Stimulated activated CD8-positive, alpha-beta memory T cell treated with anti-CD3 and anti-CD28 coated beads, Interleukin-7, amount 100 ng/mL, for 48 hours (primary cell): ENCODE measurements around the gene NHSL2.

Source experiments
- DNase-seq, 2 donors: peaks; one replicate each; pipeline ENCODE4 v3.0.0-alpha.2; 2020; ENCODE audit warnings: low read depth in 1 of 2; ENCODE audit errors: extremely low read depth in 1 of 2

NHSL2 gene

GRCh38 chrX:72060921-72061490 lies 150.4 kb downstream of the NHSL2 start:
- DNase-seq: no peak

- DNase-seq: no peak
Observed at GRCh38 chrX:72062916-72063315, 152.3 kb downstream of the NHSL2 start.

GRCh38 chrX:72069350-72070160 lies 158.9 kb downstream of the NHSL2 start:
- DNase-seq: no peak

- DNase-seq: no peak
Observed at GRCh38 chrX:72071213-72071612, 160.6 kb downstream of the NHSL2 start.

GRCh38 chrX:72073633-72074032 lies 163.0 kb downstream of the NHSL2 start:
- DNase-seq: no peak

GRCh38 chrX:72078411-72078810 lies 167.8 kb downstream of the NHSL2 start:
- no peak for DNase-seq

GRCh38 chrX:72079607-72080006 lies 169.0 kb downstream of the NHSL2 start:
- DNase-seq: no peak

DNA sequence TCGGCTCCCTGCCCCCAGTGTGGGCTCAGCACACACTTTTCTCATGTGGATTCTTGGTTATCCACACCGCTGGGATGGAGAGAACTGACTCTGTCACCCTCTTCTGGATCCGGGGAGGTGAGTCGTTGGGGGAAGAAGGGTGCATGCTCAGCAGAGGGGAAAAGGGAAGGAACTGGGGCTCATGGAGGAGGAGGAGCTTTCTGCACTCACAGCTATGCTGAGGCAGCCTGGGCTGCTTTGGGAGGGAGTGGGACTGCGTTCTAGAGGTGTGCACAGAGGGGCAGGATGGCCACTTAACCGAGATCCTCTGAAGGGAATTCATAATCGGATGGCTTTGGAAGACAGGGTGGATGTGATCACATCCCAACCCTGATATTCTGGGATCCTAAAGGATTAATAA lies 169.5 kb downstream of the NHSL2 start:
- DNase-seq: no peak

DNA sequence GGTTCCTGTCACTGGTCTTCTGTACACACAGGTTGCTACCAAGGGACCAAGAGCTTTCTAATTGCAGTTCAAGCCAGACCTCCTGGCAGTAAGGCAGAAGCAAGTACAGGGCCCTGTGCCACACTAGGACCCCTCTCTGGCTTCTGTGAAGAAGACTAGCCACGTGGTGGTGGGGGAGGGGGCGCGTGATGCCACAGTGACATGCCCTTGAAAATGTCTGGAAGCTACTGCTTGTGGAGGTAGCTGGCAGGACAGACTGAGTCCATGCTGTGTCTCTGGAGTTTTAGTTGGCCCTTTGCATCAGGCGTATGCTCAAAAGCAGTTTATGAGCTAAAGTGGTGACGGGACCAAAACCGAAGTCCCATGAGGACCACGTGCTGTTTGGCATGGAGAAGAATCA lies 170.2 kb downstream of the NHSL2 start:
- no peak for DNase-seq

DNA sequence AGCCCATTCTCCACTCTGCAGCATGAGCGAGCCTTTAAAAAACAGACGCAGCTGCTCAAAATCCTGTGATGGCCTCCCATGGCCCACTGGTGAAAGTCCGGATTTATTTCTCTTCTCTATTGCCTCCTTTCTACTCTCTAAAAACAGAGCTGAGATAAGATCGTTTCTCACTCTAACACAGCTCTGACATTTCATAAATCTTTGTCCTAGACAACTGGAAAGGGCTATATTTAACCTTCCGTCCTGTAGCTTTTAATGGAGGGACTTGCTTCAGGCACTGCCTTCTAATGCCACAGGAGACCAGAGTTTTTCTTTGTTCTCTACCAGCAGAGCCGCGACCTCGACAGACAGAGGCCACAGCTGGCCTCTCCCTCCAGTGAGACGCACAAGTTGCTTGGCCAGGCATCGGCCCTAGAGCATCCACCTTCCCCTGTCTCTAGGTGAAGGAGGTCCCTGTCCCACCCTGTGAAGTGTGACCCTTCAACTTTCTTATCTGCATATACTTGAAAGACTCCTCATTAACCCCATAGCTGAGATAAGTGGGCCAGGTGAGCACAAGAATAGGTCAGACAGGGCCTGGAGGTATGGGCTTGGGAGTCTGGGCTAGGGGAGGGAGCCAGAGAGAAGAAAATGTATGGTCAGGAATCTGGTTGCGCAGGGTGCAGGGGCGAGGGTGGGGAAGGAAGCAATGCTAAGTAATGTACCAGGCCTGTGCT lies 171.1 kb downstream of the NHSL2 start:
- no peak for DNase-seq

DNA sequence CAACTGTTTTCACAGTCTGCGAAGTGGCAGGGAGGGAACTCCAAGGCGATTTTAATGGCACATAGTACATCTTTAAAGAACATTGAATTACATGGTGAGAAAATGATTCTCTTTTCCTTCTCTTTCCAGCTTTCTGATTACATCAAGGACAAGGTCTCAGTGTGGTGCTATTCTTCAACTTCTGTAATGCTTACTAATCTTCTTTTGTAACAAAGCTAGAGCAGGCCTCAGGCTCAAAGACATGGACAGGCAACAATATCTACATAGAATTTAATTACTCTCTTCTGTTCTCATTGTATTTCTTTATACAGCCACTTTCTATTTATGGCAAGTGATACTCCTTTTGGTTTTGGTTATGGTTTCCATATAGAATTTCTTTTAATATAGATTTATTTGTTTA lies 172.6 kb downstream of the NHSL2 start:
- DNase-seq: no peak

DNA sequence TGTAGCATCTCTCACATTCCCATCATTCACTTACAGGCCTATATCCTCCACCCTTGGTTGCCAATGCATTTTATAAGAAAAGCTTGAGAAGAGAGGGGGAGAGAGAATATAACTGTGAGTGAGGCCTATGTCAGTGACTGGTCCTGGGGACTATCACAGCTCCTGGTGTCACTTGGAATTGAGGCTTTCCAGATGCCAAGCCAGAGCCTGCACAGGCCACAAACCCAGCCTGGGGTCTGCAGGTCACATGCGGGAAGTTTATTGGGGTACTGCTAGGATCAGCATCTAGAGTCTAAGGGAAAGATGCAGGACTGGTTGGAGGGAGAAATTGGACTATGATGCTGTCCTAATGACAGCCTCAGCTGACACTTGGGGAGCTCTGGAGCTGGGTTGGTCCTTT lies 173.5 kb downstream of the NHSL2 start:
- no peak for DNase-seq

GRCh38 chrX:72086995-72087394 lies 176.3 kb downstream of the NHSL2 start:
- no peak for DNase-seq

- no peak for DNase-seq
Observed at GRCh38 chrX:72088761-72089160, 178.1 kb downstream of the NHSL2 start.

GRCh38 chrX:72089254-72089653 lies 178.6 kb downstream of the NHSL2 start:
- no peak for DNase-seq

- DNase-seq: no peak
Observed at GRCh38 chrX:72094894-72095293, 184.2 kb downstream of the NHSL2 start.

DNA sequence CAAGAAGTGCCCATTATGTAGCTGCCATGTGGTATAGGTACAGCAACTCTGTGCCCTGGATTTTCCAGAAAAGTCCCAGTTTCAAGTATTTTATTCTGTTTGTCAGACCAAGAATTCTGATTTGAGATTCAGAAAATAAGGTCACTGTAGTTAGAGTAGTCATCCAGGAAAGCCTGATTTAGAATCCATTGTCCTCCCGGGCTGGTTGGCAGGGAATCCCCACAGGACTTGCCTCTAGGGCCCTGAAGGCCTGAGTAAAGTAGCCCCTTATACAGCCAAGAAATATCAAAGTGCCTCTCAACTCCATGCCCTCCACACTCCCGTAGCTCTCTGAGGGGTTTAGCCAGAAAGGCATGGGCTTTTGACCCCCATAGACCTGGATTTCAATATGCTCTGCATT lies 184.7 kb downstream of the NHSL2 start:
- DNase-seq: no peak

DNA sequence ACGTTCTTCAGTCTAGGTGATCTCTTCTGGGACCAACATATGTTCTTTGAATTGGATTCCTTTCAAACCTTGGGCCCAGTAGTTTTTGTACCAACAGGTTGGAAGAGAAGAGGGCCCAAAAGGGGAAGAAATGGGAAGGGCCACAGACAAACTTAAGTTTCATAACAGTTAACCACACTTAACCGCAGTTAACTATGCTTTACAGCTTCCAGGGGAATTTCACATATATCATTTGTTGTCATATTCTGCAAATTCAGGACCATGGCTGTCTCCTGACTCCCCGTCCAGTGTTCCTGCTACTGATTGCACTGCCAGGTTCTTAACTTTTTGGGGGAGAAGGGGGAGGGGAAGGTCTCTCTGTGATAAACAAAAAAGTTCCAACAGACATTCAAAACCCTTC lies 186.5 kb downstream of the NHSL2 start:
- no peak for DNase-seq

DNA sequence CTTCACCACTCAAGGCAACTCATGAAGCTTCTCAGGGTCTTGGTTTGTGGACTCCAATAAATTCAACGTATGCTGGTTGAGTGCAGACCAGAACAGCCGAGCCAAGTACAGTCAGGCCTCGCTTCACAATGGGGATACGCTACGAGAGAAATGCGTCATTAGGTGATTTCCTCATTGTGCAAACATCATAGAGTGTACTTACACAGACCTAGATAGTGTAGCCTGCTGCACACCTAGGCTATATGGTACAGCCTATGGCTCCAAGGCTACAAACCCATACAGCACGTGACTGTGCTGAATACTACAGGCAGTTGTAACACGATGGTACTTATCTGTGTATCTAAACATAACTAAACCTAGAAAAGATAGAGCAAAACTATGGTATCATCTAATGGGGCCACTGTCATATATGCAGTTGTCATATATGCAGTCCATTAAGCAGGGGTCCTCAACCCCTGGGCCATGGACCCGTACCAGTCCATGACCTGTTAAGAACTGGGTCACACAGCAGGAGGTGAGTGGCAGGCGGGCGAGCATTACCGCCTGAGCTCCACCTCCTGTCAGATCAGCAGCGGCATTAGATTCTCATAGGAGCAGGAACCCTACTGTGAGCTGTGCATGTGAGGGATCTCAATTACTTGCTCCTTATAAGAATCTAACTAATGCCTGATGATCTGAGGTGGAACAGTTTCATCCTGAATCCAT lies 189.6 kb downstream of the NHSL2 start:
- DNase-seq: no peak

GRCh38 chrX:72100824-72101351 lies 190.2 kb downstream of the NHSL2 start:
- DNase-seq: peak; percentile 41 to 57

GRCh38 chrX:72101597-72102037 lies 191.0 kb downstream of the NHSL2 start:
- DNase-seq: no peak
